HepG2 (cell line): ENCODE data around the gene BCAR3. TPM values are rescaled to one million over a fixed set of nuclear protein-coding genes. Genes with fewer than 3 reads are reported as not detected.

Source experiments
- ATF7-NPFF ChIP-seq: sonication (generic); formaldehyde crosslinking; IDR thresholded peaks from 2 replicates; pipeline ENCODE4 v1.8.1; 2023; ENCODE audit warnings: mild to moderate bottlenecking, low read depth, missing genetic modification reagents, moderate library complexity
- EED ChIP-seq: sonication (generic); formaldehyde crosslinking; IDR thresholded peaks from 2 replicates; pipeline ENCODE4 v1.5.0; 2020; ENCODE audit warnings: mild to moderate bottlenecking, missing genetic modification reagents
- ESRRA ChIP-seq: sonication (generic); formaldehyde crosslinking; IDR thresholded peaks from 2 replicates; pipeline ENCODE4 v1.5.1; 2020; ENCODE audit warnings: mild to moderate bottlenecking, low read depth, missing genetic modification reagents
- ZMYM4 ChIP-seq: sonication (generic); formaldehyde crosslinking; IDR thresholded peaks from 2 replicates; pipeline ENCODE4 v1.8.1; 2023; ENCODE audit warnings: mild to moderate bottlenecking, missing genetic modification reagents
- ZNF44 ChIP-seq: sonication (generic); formaldehyde crosslinking; IDR thresholded peaks from 2 replicates; pipeline ENCODE4 v1.5.1; 2020; ENCODE audit warnings: mild to moderate bottlenecking, missing genetic modification reagents
- ZNF788 ChIP-seq: sonication (generic); formaldehyde crosslinking; IDR thresholded peaks from 2 replicates; pipeline ENCODE4 v1.5.0; 2020; ENCODE audit warnings: mild to moderate bottlenecking, missing genetic modification reagents, borderline replicate concordance
- polyA plus RNA-seq, 8 experiments: library from polyadenylated mRNA; depleted of rRNA in 3 of 8; stranded (reverse) in 7 of 8; unstranded in 1 of 8; fragments of >200 nt; fragmentation: Illumina TruSeq in 4 of 8; extraction: Trizol in 4 of 8; gene quantifications; 2 replicates each; pipeline versions ENCODE4 v1.2.1 to v1.2.3, GENCODE V29; 2011 to 2016; ENCODE audit warnings: low read depth in 4 of 8, missing spikeins in 1 of 8, mixed read lengths in 1 of 8; ENCODE audit not compliant: insufficient read depth in 1 of 8
- total RNA-seq, 5 experiments: library from RNA; depleted of rRNA; stranded (reverse); fragments of >200 nt; fragmentation: Illumina TruSeq; extraction: Trizol; gene quantifications; 2 replicates each; pipeline ENCODE4 v1.2.3, GENCODE V29; 2016; ENCODE audit warnings: low read depth in 1 of 5
- TF ChIP-seq, protein P1 (sequence below): sonication (generic); formaldehyde crosslinking; IDR thresholded peaks from 2 replicates; pipeline ENCODE4 v1.4.0; 2020; ENCODE audit warnings: missing genetic modification reagents, mild to moderate bottlenecking, borderline replicate concordance
- TF ChIP-seq, protein P2 (sequence below): conservative IDR thresholded peaks from 2 replicates; pipeline ENCODE4 v1.6.1; 2018; ENCODE audit warnings: missing genetic modification reagents
- TF ChIP-seq, protein P3 (sequence below): fragments of 450-650 bp; IDR thresholded peaks from 2 replicates; pipeline ENCODE4 v1.6.1; 2017; ENCODE audit warnings: mild to moderate bottlenecking
- TF ChIP-seq, protein P4 (sequence below): sonication (generic); formaldehyde crosslinking; IDR thresholded peaks from 2 replicates; pipeline ENCODE4 v1.4.0; 2020; ENCODE audit warnings: mild to moderate bottlenecking, missing genetic modification reagents, borderline replicate concordance
- TF ChIP-seq, protein P5 (sequence below): sonication (generic); formaldehyde crosslinking; IDR thresholded peaks from 2 replicates; pipeline ENCODE4 v1.5.0; 2020; ENCODE audit warnings: mild to moderate bottlenecking, missing genetic modification reagents, borderline replicate concordance
- TF ChIP-seq, protein P6 (sequence below): sonication (generic); formaldehyde crosslinking; IDR thresholded peaks from 2 replicates; pipeline ENCODE4 v1.4.0; 2020; ENCODE audit warnings: mild to moderate bottlenecking, missing genetic modification reagents, borderline replicate concordance

Gene BCAR3
- total and polyA plus RNA-seq, 2 of the 13 experiments (the other 11 are each of a cell fraction or from before 2014, with no cell fraction given): 3.6 to 4.8 TPM

DNA sequence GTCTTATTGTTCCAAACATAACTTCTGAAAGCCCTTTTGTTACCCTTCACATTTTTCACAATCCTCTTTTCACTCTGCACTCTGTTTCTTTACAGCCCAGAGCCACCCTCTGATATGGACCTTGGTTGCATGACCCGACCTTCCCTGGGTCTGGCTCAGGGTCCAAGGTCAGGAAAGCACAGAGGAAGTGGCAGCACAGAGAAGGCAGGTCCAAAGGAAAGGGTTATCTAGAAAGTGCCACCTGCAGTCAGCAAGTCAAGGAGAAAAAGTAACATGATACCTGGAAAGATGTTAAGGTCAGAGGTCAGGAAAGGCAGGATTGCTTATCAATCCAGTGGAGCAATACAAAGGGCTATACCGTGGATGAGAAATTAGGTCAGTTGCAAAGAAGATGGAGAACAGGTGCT is 18.4 kb downstream of the BCAR3 start (continued):
- TF ChIP-seq ATF7-NPFF (CRISPR knock-in tag): no peak
- peak; percentile 62; the same call in 1 of the 2 replicates for TF ChIP-seq ZMYM4 (CRISPR knock-in tag)
- TF ChIP-seq, protein P1, sequence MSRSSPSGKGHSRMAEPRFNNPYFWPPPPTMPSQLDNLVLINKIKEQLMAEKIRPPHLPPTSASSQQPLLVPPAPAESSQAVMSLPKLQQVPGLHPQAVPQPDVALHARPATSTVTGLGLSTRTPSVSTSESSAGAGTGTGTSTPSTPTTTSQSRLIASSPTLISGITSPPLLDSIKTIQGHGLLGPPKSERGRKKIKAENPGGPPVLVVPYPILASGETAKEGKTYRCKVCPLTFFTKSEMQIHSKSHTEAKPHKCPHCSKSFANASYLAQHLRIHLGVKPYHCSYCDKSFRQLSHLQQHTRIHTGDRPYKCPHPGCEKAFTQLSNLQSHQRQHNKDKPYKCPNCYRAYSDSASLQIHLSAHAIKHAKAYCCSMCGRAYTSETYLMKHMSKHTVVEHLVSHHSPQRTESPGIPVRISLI: 0 out of 2 replicates have a peak, but pooled peaks have one; percentile 27
- no peak for TF ChIP-seq ZNF44 (CRISPR knock-in tag)
- TF ChIP-seq, protein P2, sequence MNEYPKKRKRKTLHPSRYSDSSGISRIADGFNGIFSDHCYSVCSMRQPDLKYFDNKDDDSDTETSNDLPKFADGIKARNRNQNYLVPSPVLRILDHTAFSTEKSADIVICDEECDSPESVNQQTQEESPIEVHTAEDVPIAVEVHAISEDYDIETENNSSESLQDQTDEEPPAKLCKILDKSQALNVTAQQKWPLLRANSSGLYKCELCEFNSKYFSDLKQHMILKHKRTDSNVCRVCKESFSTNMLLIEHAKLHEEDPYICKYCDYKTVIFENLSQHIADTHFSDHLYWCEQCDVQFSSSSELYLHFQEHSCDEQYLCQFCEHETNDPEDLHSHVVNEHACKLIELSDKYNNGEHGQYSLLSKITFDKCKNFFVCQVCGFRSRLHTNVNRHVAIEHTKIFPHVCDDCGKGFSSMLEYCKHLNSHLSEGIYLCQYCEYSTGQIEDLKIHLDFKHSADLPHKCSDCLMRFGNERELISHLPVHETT (CRISPR knock-in tag): no peak
- TF ChIP-seq, protein P3, sequence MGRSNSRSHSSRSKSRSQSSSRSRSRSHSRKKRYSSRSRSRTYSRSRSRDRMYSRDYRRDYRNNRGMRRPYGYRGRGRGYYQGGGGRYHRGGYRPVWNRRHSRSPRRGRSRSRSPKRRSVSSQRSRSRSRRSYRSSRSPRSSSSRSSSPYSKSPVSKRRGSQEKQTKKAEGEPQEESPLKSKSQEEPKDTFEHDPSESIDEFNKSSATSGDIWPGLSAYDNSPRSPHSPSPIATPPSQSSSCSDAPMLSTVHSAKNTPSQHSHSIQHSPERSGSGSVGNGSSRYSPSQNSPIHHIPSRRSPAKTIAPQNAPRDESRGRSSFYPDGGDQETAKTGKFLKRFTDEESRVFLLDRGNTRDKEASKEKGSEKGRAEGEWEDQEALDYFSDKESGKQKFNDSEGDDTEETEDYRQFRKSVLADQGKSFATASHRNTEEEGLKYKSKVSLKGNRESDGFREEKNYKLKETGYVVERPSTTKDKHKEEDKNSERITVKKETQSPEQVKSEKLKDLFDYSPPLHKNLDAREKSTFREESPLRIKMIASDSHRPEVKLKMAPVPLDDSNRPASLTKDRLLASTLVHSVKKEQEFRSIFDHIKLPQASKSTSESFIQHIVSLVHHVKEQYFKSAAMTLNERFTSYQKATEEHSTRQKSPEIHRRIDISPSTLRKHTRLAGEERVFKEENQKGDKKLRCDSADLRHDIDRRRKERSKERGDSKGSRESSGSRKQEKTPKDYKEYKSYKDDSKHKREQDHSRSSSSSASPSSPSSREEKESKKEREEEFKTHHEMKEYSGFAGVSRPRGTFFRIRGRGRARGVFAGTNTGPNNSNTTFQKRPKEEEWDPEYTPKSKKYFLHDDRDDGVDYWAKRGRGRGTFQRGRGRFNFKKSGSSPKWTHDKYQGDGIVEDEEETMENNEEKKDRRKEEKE: no peak
- no peak for TF ChIP-seq EED
- TF ChIP-seq, protein P4, sequence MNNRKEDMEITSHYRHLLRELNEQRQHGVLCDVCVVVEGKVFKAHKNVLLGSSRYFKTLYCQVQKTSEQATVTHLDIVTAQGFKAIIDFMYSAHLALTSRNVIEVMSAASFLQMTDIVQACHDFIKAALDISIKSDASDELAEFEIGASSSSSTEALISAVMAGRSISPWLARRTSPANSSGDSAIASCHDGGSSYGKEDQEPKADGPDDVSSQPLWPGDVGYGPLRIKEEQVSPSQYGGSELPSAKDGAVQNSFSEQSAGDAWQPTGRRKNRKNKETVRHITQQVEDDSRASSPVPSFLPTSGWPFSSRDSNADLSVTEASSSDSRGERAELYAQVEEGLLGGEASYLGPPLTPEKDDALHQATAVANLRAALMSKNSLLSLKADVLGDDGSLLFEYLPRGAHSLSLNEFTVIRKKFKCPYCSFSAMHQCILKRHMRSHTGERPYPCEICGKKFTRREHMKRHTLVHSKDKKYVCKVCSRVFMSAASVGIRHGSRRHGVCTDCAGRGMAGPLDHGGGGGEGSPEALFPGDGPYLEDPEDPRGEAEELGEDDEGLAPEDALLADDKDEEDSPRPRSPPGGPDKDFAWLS (CRISPR knock-in tag): no peak
- TF ChIP-seq ESRRA: peak; percentile 98
- TF ChIP-seq, protein P5, sequence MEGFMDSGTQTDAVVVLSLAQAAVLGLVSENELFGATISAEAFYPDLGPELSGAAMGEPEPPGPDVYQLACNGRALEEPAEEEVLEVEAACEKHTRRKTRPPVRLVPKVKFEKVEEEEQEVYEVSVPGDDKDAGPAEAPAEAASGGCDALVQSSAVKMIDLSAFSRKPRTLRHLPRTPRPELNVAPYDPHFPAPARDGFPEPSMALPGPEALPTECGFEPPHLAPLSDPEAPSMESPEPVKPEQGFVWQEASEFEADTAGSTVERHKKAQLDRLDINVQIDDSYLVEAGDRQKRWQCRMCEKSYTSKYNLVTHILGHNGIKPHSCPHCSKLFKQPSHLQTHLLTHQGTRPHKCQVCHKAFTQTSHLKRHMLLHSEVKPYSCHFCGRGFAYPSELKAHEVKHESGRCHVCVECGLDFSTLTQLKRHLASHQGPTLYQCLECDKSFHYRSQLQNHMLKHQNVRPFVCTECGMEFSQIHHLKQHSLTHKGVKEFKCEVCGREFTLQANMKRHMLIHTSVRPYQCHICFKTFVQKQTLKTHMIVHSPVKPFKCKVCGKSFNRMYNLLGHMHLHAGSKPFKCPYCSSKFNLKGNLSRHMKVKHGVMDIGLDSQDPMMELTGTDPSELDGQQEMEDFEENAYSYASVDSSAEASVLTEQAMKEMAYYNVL (CRISPR knock-in tag): peak; percentile 91; the same call in 1 of the 2 replicates
- no peak for TF ChIP-seq ZNF788 (CRISPR knock-in tag)
- TF ChIP-seq, protein P6, sequence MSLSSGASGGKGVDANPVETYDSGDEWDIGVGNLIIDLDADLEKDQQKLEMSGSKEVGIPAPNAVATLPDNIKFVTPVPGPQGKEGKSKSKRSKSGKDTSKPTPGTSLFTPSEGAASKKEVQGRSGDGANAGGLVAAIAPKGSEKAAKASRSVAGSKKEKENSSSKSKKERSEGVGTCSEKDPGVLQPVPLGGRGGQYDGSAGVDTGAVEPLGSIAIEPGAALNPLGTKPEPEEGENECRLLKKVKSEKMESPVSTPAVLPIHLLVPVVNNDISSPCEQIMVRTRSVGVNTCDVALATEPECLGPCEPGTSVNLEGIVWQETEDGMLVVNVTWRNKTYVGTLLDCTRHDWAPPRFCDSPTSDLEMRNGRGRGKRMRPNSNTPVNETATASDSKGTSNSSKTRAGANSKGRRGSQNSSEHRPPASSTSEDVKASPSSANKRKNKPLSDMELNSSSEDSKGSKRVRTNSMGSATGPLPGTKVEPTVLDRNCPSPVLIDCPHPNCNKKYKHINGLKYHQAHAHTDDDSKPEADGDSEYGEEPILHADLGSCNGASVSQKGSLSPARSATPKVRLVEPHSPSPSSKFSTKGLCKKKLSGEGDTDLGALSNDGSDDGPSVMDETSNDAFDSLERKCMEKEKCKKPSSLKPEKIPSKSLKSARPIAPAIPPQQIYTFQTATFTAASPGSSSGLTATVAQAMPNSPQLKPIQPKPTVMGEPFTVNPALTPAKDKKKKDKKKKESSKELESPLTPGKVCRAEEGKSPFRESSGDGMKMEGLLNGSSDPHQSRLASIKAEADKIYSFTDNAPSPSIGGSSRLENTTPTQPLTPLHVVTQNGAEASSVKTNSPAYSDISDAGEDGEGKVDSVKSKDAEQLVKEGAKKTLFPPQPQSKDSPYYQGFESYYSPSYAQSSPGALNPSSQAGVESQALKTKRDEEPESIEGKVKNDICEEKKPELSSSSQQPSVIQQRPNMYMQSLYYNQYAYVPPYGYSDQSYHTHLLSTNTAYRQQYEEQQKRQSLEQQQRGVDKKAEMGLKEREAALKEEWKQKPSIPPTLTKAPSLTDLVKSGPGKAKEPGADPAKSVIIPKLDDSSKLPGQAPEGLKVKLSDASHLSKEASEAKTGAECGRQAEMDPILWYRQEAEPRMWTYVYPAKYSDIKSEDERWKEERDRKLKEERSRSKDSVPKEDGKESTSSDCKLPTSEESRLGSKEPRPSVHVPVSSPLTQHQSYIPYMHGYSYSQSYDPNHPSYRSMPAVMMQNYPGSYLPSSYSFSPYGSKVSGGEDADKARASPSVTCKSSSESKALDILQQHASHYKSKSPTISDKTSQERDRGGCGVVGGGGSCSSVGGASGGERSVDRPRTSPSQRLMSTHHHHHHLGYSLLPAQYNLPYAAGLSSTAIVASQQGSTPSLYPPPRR (CRISPR knock-in tag): peak; percentile 38; the same call in 1 of the 2 replicates
